Epithelial cell of esophagus (primary cell): ENCODE measurements around the gene TMEM135.

Experiments used
- DNase-seq: peaks from one replicate; pipeline ENCODE4 v3.0.0; 2010; ENCODE audit warnings: low read depth
- H3K4me3 ChIP-seq: 2 replicates; pipeline ENCODE4 v1.5.1; 2011; ENCODE audit warnings: mild to moderate bottlenecking, low read length, control low read depth
- CTCF ChIP-seq: IDR thresholded peaks from 2 replicates; pipeline ENCODE4 v1.5.1; 2011; ENCODE audit warnings: low read depth, mild to moderate bottlenecking, low read length, control low read depth, inconsistent platforms; ENCODE audit not compliant: insufficient read depth; ENCODE audit errors: missing control alignments

Gene TMEM135

GRCh38 chr11:87355596-87355995 lies 317.9 kb downstream of the TMEM135 start:
- DNase-seq, result no peak
- TF ChIP-seq CTCF, result no peak
- no peak overlapping the region for H3K4me3 ChIP-seq

DNA sequence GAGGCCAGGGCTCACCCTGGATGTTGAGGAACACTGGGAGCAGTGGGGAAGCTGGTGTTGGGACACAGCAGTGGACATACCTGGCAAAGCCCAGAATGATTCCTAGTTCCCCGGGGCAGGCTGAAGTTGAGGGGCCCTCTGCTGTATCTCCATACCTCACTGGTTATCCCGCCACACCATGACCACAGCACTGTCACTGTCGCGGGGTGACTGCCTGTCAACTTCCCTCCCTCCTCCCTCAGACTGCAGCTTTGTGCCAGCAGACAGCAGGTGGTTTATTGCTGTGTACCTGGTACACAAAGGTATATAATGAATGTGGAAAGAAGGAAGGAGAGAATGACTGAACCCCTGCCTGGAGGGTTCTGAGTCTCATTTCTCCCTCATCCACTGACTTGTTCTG lies 318.7 kb downstream of the TMEM135 start:
- DNase-seq, result no peak
- TF ChIP-seq CTCF, result no peak
- no peak overlapping the region for H3K4me3 ChIP-seq

GRCh38 chr11:87358461-87358860 lies 320.7 kb downstream of the TMEM135 start:
- no peak overlapping the region for H3K4me3 ChIP-seq
- TF ChIP-seq CTCF, result no peak

DNA sequence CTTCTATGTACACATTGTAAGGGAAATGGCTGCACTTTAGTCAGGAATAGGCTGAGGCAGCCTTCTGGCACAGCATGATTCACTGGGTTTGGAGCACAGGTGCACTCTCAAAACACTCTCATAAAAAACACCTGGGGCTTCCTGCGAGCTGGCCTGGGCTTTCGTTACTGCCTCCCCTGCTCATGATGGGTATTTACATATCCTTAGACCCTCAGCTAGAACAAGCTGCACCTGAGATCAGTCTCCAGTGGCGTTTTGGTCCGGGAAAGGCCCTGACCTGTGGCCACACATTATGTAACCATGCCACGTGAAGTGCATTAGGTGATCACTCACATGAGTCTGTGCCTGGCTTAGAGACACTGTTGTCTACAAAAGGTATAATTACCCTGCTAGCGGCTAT lies 321.7 kb downstream of the TMEM135 start:
- no peak for TF ChIP-seq CTCF
- H3K4me3 ChIP-seq, result no peak overlapping the region
- no peak for DNase-seq

More at GRCh38 chr11:87358461-87358860, 320.7 kb downstream of the TMEM135 start:
- DNase-seq, result no peak

- no peak for TF ChIP-seq CTCF
- no peak overlapping the region for H3K4me3 ChIP-seq
- DNase-seq, result no peak
Measured at GRCh38 chr11:87361891-87362290, 324.2 kb downstream of the TMEM135 start.

- no peak for TF ChIP-seq CTCF
- no peak for DNase-seq
Measured at GRCh38 chr11:87366346-87366745, 328.6 kb downstream of the TMEM135 start.

DNA sequence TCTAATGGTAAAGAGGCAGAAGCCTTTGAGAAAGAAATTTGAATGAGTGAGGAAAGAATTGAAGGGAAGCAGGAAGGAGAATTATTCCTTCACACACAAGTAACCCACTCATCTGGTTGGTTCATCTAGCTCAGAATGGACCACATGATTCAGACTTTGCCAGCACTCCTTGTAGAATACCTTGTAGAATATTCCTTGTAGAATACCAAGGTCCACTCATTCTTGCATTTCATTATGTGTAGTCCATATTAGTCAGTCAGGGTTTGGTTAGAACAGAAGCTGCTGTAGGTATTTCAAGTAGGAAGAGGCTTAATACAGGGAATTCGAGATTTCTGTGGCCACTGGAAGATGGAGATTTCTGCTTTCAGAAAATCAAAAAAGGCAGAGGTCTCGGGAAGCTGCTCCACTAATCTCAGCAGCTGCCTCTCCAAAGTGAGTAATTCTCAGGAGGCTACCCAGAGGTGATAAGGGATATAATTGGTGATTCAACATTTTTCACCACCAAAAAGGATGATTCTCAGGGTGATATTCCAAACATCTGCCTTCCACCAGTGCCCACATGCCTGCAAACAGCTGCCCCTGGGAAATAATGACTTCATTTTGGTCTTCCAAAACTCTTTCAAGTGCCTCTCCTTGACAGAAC lies 329.1 kb downstream of the TMEM135 start:
- DNase-seq, result peak; percentile 27
- no peak overlapping the region for H3K4me3 ChIP-seq
- TF ChIP-seq CTCF, result no peak

More at GRCh38 chr11:87366346-87366745, 328.6 kb downstream of the TMEM135 start:
- H3K4me3 ChIP-seq, result no peak overlapping the region
